Left lung (tissue), 10 donors: ENCODE data around the gene CPNE4. TPM values are rescaled to one million over a fixed set of nuclear protein-coding genes. Genes with fewer than 3 reads are reported as not detected.

ENCODE experiments used
- ATAC-seq: fragments of 200-7000 bp; cut with Tn5 transposase; one replicate; pipeline ENCODE4 v1.9.1; 2020; ENCODE audit warnings: moderate library complexity
- DNase-seq, 4 donors: peaks; one replicate each; pipeline ENCODE4 v3.0.0-alpha.2; 2013 to 2020
- H3K27ac ChIP-seq, 2 donors: fragments of 200-600 bp; sonication (generic) in 1 of 2; one replicate each; pipeline versions ENCODE4 v1.5.0 to v1.8.0; 2020 to 2021
- H3K27me3 ChIP-seq, 2 donors: fragments of 200-600 bp; sonication (generic) in 1 of 2; one replicate each; pipeline versions ENCODE4 v1.5.0 to v1.8.0; 2020 to 2021
- H3K36me3 ChIP-seq, 2 donors: fragments of 200-600 bp; sonication (generic) in 1 of 2; one replicate each; pipeline versions ENCODE4 v1.5.0 to v1.8.0; 2020 to 2021
- H3K4me1 ChIP-seq, 2 donors: fragments of 200-600 bp; one replicate each; pipeline ENCODE4 v1.8.0; 2021
- H3K4me3 ChIP-seq, 2 donors: fragments of 200-600 bp; sonication (generic) in 1 of 2; one replicate each; pipeline versions ENCODE4 v1.5.0 to v1.8.0; 2020 to 2021; ENCODE audit warnings: mild to moderate bottlenecking in 1 of 2
- H3K9me3 ChIP-seq, 2 donors: fragments of 200-600 bp; sonication (generic) in 1 of 2; one replicate each; pipeline versions ENCODE4 v1.5.0 to v1.8.0; 2020 to 2021
- intact Hi-C, 2 donors: fragments of 100-400 bp; cut with DNase I; formaldehyde crosslinking; loops; one replicate each; pipeline versions ENCODE4 v1.11.2 to v1.14.2; 2022
- polyA plus RNA-seq, 6 donors: library from polyadenylated mRNA; unstranded; fragments of 120-200 nt; gene quantifications; one replicate each; pipeline ENCODE4 v1.2.1, GENCODE V29; 2013; ENCODE audit not compliant: insufficient read length in 6 of 6
- total RNA-seq, 2 donors: library from RNA; stranded (reverse); fragmentation: NEBNext Ultra II Directional; extraction: Animal tissue kit (Norgen Biotek cat#: 25700); gene quantifications; one replicate each; pipeline ENCODE4 v1.2.1, GENCODE V29; 2021
- TF ChIP-seq, protein P1 (sequence below), 2 donors: fragments of 200-600 bp; sonication (generic) in 1 of 2; IDR thresholded peaks; one replicate each; pipeline versions ENCODE4 v1.5.0 to v1.8.0; 2021; ENCODE audit warnings: antibody characterized with exemption in 2 of 2
- donor health status: DM: no; HTN: yes; CAD: no.
- donor health status: DM: no; HTN: no; CAD: no.

The CPNE4 gene
- total and polyA plus RNA-seq, 8 donors, result 0.24 to 2.1 (median 0.85) TPM

DNA sequence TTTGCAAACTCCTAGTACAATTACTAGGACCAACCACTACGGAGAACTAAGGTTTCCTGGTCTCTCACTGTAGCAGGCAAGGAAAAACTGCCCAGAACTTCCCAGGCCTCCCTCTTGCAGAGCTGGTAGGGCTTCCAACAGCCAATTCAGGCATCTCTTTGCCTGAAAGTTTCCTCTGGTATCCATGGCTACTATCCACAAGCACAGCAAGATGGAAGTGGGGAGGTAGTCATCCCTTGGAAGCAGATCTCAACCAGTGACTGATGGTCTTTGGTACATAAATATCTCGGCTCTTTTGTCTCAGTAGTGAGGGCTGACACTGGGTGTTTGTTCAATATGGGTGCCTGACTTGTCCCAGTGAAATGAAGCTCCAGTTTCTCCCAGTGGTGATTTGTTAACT is 330.7 kb downstream of the CPNE4 start:
- H3K9me3 ChIP-seq, result no peaks in the 10 kb centered on the region
- no peak overlapping the region for H3K27ac ChIP-seq
- no peaks in the 10 kb centered on the region for H3K36me3 ChIP-seq
- H3K4me3 ChIP-seq, result no peak overlapping the region
- TF ChIP-seq, protein P1, sequence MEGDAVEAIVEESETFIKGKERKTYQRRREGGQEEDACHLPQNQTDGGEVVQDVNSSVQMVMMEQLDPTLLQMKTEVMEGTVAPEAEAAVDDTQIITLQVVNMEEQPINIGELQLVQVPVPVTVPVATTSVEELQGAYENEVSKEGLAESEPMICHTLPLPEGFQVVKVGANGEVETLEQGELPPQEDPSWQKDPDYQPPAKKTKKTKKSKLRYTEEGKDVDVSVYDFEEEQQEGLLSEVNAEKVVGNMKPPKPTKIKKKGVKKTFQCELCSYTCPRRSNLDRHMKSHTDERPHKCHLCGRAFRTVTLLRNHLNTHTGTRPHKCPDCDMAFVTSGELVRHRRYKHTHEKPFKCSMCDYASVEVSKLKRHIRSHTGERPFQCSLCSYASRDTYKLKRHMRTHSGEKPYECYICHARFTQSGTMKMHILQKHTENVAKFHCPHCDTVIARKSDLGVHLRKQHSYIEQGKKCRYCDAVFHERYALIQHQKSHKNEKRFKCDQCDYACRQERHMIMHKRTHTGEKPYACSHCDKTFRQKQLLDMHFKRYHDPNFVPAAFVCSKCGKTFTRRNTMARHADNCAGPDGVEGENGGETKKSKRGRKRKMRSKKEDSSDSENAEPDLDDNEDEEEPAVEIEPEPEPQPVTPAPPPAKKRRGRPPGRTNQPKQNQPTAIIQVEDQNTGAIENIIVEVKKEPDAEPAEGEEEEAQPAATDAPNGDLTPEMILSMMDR (IDR thresholded peaks at IDR 0.05), result no peak
- intact Hi-C loops, result no loop called here
- DNase-seq, result no peak
- H3K27me3 ChIP-seq, result peaks cover 0 to 8% of the 10 kb centered on the region in 2 donors
- ATAC-seq, result no peak
- H3K4me1 ChIP-seq, result no peaks in the 10 kb centered on the region

DNA sequence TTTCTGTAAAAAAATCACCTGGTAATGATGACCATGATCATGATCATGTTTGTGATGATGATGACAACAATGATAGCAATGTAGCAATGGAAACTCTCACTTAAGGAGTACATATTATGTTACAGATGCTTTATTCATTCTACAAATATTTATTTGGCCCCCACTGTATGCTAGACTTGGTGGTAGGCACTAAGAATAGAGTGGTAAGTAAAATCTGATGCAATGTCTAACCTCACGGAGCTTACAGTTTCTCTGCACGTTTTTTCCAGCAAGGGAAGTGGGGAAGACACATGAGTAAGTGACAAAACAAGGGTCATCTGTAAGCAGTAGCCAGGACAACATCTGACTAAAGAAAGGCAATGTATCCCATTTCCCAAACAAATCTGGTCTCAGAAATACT is 332.7 kb downstream of the CPNE4 start:
- no peaks in the 10 kb centered on the region for H3K4me1 ChIP-seq
- no peak overlapping the region for H3K4me3 ChIP-seq
- intact Hi-C loops, result no loop called here
- no peak for ATAC-seq
- TF ChIP-seq, protein P1 (IDR thresholded peaks at IDR 0.05), result no peak
- H3K27me3 ChIP-seq, result peaks cover 0 to 6% of the 10 kb centered on the region in 2 donors
- DNase-seq, result no peak
- no peaks in the 10 kb centered on the region for H3K36me3 ChIP-seq
- no peaks in the 10 kb centered on the region for H3K9me3 ChIP-seq
- no peak overlapping the region for H3K27ac ChIP-seq

DNA sequence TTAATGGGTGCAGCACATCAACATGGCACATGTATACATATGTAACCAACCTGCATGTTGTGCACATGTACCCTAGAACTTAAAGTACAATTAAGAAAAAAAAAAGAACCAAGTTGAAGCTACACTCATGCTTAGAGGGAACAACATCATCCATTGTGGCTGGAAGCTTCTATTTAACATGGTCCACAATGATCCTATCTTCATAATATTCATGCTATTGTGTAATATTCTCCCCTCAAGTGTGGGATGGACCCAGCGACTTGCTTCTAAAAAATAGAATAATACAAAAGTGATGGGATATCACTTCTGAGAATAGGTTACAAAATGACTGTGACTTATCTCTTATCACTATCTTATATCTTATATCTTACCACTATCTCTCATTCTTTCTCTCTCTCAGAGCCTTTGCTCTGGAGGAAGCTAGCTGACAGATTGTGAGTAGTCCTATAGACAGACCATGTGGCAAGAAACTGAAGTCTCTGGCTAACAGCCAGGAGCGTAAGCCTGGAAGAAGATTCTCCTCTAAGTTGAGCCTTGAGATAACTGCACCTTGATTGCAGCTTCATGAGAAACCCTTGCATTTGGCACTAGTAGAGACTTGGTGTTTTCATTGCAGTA is 333.6 kb downstream of the CPNE4 start:
- Histone ChIP-seq H3K36me3 (no peaks in the 10 kb centered on the region), H3K4me3 (no peak overlapping the region), H3K9me3 (no peaks in the 10 kb centered on the region), H3K4me1 (no peaks in the 10 kb centered on the region), H3K27ac (no peak overlapping the region), H3K27me3 (no peaks in the 10 kb centered on the region)
- ATAC-seq (no peak), DNase-seq (no peak)
- TF ChIP-seq, protein P1 (IDR thresholded peaks at IDR 0.05), result no peak
- intact Hi-C loops, result no loop called here

DNA sequence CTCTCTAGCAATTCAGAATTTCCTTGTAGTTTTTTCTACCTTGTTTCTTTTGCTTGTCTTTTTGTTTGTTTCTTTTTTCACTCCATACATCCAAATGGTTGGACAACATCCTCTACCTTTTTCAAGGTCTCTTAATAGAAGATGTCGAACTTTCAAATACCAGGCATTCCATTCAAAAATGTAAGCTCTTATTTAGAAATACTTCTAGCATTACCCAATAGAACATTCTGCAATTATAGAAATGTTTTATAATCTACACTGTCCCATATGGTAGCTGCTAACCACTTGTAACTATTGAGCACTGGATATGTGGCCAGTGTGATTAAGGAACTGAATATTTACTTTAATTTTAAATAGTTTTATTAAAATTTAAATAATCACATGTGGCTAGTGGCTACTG is 335.8 kb downstream of the CPNE4 start:
- no peak overlapping the region for H3K4me3 ChIP-seq
- intact Hi-C loops, result no loop called here

DNA sequence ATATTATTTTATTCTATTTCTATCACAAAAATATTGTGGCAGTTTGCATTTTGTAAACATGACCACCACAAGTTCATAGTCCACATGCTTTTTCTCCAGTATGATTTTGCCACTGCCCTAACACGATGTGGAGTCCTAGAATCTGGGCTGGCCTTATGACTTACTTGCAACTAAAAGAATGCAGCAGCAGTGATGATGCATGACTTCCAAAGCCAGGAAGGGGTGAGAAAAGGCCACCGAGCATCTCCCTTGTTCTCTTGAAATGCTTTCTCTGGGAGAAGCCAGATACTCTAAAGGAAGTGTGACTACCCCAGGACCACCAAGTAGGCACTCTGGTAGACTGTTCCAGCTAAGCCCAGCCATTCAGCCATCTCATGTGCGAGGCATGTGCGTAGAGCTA is 340.4 kb downstream of the CPNE4 start:
- ATAC-seq (no peak), DNase-seq (no peak)
- H3K36me3 ChIP-seq, result no peaks in the 10 kb centered on the region
- H3K27ac ChIP-seq, result no peak overlapping the region
- peaks cover 0 to 6% of the 10 kb centered on the region in 2 donors for H3K27me3 ChIP-seq
- intact Hi-C loops, result no loop called here
- no peak overlapping the region for H3K4me3 ChIP-seq
- H3K9me3 ChIP-seq, result no peaks in the 10 kb centered on the region
- no peaks in the 10 kb centered on the region for H3K4me1 ChIP-seq
- TF ChIP-seq, protein P1 (IDR thresholded peaks at IDR 0.05), result no peak

More for the DNA sequence above, 335.8 kb downstream of the CPNE4 start:
- no peak for DNase-seq
- no peak overlapping the region for H3K27ac ChIP-seq
- ATAC-seq, result no peak
- TF ChIP-seq, protein P1 (IDR thresholded peaks at IDR 0.05), result no peak
- H3K4me1 ChIP-seq, result no peaks in the 10 kb centered on the region
- no peaks in the 10 kb centered on the region for H3K9me3 ChIP-seq
- no peaks in the 10 kb centered on the region for H3K27me3 ChIP-seq
- no peaks in the 10 kb centered on the region for H3K36me3 ChIP-seq
